HG03565 (cell line): ENCODE data around the gene FCHSD2.
"Not testable (repeated sequence)": the region's sequence is repeated elsewhere in the genome, so short reads cannot be mapped to it uniquely, and the experiment has no call there.

Source experiments
- ATAC-seq: cut with Tn5 transposase; IDR thresholded peaks from one replicate; pipeline ENCODE4 v1.9.1; 2021; ENCODE audit warnings: mild to moderate bottlenecking, moderate library complexity; ENCODE audit not compliant: unreplicated experiment

Gene FCHSD2

DNA sequence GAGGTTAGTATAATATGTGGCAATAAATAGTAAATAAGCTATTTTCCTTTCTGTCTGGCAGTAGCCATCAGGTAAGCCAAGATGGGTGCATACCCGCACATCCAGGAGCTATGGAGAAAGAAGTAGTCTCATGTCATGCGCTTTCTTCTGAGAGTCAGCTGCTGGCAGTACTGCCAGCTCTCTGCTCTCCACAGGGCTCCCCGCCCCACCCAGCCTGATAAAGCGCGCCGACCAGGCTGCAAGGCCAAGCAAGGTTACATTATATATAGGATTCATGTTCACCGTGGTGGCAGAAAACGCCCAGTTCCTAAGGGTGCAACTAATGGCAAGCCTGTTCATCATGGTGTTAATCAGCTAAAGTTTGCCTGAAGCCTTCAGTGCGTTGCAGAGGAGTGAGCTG is 201.7 kb downstream of the FCHSD2 start:
- ATAC-seq, result no peak

DNA sequence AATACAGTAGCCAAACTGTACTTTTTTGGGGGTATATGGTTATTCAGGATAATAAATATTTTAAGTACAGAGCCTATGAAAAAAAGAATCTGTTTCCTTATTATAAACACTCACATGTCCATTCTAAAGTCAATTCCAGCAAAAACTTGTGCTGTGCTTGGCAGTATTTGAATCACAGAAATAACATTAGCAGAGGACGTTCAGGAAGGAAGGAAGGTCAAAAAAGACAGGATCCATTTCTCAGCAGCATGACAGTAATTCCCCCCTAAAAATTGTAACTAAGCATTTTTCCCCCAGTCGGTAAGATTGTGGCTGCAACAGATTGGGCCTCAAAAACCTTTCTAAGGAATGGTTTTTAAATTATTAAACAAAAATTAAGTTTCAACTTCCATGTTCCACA is 203.1 kb downstream of the FCHSD2 start:
- ATAC-seq, result no peak

DNA sequence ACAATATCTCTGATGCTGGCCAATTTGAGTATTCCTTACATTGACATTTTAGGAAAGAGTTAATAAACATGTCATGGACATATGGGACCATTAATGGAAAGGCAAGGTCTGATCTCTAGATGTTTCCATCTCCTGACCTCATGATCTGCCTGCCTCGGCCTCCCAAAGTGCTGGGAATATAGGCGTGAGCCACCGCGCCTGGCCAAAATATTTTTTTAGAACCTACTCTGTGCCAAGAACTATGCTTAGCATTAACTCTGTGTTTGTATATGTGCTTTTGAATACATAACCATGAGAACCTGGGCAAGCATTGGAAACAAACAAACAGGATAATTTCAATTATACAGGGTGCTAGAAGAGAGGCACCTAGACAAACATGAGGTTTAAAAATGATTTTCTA is 204.7 kb downstream of the FCHSD2 start:
- no peak for ATAC-seq

DNA sequence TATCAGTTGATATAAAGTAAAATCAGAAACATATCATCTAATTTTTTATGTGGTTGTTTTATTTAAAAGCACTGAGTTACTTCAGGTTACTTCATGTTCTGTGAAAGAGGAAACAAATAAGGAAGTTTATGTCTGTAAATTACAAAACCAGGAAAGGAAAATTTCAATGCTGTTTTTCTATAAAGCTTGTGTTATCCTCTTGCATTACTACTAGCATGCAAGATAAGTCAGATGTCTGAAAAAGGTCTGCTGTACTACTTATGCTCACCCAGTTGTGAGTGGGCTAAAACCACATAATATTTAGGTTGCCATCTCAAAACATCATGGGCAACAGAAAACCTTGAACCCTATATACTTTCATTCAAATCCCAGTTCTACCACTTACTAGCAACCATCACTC is 206.4 kb downstream of the FCHSD2 start:
- no peak for ATAC-seq

DNA sequence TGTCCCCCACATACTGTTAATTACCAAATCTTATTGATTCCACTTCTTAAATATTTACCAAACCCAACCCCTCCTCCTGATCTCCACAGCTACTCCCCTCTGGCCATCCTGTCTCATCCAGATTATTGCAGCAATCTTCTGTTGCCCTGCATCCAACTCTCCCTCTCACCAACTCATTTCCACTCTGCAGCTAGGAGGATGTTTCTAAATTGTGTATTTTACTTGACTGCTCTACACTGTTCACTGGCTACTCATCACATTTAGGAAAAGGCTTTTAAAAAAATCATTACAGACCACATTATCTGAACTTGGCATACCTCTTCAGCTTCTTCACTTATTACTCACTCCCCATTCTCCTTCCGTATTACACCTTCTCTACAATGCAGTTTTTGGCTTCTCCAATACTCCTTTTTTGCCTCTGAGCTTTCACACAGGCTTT is 210.0 kb downstream of the FCHSD2 start:
- no peak for ATAC-seq

DNA sequence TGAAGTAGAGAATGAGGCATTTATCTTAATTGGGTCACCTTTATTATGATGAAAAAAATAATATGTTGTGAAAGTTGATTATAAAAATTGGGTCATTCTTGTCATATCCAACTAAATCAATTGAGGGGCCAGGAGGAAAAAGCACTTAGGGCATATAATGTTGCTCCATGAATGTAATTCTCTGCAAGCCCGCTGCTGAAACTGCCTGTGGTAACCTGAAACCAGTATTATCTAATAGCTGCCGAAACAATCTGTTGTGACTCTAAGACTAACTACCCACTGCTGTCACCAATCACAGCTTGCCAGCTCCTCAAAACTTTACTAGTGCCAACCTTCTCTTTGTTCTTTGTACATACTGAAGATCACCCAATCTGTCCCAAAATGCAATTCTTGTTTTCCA is 212.1 kb downstream of the FCHSD2 start:
- no peak for ATAC-seq

DNA sequence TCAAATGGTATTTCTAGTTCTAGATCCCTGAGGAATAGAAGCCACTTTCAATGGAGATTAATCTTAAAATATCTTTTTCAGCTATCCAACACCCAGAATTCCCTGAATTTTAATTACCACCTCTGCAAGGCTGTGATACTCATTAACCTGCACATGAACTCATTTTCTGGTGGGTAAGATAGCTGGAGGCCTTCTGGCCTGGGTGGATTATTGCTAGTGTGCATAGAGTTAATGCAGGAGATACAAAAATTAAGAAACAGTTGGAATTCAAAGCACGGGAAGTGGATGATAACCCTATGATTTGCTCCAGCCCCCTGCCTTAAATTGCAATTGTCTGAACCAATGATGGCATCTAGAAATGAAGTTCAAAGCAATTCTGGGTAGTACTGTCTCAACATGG is 212.9 kb downstream of the FCHSD2 start:
- ATAC-seq, result no peak

DNA sequence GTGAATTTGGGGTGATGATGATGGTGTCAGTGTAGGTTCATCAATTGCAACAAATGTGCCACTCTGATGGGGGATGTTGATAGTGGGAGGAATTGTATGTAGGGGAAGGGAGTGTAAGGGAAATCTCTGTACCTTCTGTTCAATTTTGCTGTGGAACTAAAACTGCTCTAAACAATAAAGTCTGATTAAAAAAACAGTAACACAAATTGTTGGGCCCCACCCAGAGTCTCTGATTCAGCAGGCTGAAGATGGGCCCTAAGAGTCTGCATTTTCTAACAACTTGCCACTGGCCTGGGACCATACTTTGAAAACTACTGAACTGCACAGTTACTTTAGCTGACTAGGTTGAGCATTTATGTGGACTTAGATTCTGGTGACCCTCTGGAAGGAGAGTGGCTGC is 214.7 kb downstream of the FCHSD2 start:
- ATAC-seq, result no peak

DNA sequence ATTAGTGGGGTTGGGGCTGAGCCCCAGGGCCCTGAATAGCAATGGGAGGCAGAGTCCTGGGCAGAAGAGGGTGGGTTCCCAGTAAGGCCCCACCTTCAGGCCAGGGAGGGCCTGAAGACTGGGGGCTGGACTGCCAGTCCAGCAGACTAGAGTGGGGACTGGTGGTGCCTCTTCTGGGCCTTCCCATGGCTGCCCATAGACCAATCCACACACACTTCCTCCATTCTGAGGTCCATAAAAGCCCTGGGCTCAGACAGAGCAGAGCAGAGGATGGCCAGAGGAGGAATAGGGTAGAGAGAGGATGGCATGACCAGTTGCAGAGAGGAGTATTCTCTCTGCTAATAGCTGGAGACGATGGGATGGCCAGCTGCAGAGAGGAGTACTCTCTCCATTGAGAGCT is 216.0 kb downstream of the FCHSD2 start:
- no peak for ATAC-seq

DNA sequence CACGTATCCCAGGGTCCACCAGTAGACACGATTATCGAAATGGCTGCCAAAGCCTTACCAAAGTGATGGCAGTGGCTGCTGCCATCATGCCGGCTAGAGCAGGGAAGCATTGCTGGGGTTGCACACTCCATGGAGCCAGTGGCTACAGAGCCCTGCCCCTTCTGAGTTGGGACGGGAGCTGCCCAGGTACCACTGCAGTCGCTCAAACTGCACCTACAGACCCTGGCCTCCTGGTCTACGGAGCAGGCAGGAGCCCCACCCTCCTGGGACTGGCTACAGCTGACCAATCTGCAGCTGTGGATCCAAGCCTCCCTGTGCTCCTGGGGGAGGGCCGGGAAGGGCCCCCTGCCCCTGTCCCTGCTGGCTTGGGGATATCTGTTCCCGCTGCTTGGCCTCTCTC is 216.5 kb downstream of the FCHSD2 start:
- no peak for ATAC-seq

DNA sequence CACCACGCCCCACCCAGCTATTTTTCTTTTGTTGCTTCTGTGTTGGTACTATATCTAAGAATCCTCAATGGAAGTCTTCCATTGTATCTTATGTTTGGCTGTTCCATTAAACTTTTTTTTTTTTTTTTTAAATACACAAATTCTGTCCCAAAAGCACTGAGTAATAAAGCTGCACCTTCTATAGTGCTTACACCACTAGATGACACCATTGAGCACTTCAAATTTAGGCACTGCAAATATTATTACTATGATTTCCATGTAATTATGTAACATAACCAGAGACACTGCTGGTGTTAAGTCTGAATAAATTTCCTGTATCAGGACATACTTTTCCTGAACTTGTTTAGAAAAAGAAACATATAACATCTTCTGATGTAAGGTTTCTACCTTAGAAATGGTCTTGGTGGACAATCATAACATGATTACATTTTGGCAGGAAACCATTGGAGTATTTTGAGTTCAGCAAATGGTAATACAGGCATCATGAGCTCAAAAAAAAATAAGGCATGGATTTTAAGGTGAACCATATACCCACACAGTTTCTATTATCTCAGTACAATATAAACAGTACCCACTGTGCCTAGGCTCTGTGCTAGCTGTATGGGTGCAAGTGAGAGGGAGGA is 217.4 kb downstream of the FCHSD2 start:
- no peak for ATAC-seq

DNA sequence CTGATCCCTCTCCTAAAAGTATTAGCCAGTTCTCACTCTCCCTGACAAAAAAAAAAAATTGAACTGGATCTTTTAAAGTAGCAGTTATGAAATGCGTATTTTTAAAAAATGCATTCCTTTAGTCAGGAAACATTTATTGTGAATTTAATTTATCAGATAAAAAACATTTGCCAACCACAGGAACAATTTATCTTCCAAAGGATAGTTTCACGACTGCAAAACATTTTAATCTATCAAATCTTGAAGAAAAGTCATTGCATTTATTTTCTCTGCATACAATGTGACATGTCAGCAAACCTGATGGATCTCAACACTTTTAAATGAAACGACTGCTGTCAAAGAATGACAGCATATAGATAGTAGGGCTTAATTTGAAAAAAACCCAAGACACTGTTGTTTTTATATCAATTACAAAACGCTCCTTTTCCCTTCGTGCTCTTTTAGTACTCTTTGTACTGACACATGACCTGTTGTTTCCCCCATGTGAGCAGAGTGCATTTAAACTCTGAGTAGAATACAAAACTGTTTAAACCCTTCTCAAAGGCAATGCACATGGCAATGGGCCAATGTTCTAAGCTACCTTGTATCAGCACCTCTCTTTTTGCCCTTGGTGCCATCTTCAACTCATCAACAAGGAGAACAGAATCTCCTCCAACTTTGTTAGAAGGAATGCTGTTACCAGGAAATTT is 220.9 kb downstream of the FCHSD2 start:
- no peak for ATAC-seq

DNA sequence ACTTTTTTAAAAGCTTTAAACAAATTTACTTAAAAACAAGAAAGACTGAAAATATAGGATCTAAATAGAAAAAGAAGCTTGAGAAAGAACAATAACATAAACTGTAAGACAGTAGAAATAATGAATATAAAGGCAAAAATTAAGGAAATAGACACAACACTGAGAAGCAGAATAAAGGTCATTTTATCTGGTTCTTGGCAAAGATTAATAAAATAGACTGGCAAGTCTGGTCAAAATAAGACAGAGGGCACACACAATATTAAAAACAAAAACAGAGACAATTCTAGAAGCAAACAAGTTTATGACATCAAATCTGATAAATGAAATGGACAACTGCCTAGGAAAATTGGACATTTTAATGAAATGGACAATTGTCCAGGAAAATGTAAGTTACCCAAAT is 222.1 kb downstream of the FCHSD2 start:
- no peak for ATAC-seq

DNA sequence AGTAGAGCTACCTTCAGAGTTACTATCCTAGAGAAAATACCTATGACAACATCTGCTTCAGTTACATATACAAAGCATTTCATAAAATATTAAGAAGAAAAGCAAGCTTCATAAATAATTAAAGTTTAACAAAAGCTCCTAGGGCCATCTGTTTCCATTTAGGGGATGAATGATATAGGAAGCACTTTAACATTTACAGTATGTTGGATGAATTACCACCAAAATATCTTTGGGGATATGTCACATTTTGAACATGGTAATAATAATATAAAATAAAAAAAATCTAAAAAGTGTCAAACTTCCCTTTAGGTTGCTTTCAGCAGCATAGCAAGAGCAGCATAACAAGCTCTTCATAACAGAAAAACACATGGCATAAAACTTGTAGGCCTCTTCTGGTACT is 223.3 kb downstream of the FCHSD2 start:
- ATAC-seq, result no peak

DNA sequence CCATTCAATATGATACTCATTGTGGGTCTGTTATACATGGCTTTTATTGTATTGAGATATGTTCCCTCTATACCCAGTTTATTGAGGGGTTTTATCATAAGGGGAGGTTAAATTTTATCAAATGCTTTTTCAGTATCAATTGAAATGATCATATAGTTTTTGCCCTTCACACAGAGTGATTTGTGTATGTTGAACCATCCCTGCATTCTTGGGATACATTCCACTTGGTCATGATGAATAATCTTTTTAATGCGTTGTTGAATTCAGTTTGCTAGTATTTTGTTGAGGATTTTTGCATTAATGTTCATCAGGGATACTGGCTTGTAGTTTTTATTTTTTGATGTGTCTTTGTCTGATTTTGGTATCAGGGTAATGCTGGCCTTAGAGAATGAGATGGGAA is 229.9 kb downstream of the FCHSD2 start:
- ATAC-seq, result no peak

DNA sequence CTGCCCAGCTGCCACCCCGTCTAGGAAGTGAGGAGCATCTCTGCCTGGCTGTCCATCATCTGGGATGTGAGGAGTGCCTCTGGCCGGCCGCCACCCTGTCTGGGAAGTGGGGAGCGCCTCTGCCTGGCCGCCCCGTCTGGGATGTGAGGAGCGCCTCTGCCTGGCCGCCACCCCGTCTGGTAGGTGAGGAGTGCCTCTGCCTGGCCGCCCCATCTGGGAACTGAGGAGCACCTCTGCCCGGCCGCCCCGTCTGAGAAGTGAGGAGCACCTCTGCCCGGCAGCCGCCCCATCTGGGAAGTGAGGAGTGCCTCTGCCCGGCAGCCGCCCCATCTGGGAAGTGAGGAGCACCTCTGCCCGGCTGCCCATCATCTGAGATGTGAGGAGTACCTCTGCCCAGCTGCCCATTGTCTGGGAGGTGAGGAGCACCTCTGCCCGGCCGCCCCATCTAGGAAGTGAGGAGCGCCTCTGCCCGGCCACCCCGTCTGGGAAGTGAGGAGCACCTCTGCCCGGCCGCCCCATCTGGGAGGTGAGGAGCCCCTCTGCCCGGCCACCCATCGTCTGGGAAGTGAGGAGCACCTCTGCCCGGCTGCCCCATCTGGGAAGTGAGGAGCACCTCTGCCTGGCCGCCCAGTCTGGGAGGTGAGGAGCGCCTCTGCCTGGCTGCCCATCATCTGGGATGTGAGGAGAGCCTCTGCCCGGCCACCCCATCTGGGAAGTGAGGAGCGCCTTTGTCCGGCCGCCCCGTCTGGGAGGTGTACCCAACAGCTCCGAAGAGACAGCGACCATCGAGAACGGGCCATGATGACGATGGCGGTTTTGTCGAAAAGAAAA is 232.3 kb downstream of the FCHSD2 start:
- not testable (repeated sequence) for ATAC-seq

DNA sequence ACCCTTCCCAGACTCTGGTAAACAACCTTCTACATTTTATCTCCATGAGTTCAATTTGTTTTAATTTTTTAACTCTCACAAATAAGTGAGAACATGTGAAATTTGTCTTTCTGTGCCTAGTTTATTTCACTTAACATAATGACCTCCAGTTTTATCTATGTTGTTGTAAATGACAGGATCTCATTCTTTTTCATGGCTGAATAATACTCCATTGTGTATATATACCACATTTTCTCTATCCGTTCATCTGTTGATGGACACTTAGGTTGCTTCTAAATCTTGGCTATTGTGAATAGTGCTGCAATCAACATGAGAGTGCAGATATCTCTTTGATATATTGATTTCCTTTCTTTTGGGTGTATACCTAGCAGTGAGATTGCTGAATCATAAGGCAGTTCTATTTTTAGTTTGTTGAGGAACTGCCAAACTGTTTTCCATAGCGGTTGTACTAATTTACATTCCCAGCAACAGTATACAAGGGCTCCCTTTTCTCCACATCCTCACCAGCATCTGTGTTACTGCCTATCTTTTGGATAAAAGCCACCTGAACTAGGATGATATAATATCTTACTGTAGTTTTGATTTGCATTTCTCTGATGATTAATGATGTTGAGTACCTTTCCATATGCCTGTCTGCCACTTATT is 234.0 kb downstream of the FCHSD2 start:
- no peak for ATAC-seq

DNA sequence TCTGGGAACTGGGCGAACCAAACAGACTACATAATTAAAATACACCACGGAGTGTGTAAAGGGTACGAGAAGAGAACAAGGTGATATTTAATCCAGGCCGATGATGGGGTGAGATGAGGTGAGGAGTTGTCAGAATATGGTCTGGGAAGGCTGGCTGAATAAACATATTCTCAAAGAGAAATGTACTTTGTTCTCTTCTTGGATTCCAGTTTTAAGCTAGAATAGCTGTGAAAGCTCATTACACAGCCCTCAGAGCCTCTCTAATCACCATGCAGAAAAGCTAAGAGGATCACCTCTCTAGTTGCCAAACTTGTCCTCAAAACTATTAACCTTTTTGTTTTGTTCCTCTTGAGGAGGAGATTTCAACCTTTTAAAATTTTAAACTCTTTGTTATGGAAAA is 238.1 kb downstream of the FCHSD2 start:
- ATAC-seq, result no peak

DNA sequence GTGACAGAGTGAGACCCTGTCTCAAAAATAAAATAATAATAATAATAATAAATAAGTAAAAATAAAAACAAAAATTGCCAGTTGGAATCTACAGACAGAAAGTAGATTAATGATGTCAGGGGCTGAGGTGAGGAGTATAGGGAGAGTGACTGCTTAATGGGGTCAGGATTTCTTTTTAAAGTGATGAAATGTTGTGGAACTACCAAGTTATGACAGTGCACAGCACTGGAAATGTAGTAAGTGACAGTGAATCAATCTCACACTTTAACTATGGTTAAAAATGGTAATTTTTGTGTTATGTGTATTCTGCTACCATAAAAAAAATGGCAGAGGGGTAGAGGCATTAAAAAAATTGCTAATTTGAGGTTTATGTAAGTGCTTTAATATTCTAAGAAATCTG is 240.7 kb downstream of the FCHSD2 start:
- ATAC-seq, result no peak

DNA sequence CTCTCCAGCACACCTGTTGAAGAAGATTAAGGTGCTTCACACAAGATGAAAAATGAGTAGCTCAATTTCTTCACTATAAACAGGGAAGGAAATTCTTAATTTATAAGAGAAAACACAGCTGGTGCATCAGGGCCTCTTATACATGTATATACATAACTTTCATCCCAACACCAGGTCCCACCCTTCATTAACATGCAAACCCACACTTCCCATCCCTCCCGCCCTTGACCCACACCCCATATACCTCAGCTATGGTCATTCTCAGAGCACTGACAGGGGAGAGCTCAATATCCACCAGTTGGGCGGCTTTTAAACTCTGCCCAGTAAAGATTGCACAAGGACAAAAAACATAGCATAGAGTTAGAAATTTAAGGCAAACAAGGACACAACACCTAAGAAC is 242.1 kb downstream of the FCHSD2 start:
- no peak for ATAC-seq

DNA sequence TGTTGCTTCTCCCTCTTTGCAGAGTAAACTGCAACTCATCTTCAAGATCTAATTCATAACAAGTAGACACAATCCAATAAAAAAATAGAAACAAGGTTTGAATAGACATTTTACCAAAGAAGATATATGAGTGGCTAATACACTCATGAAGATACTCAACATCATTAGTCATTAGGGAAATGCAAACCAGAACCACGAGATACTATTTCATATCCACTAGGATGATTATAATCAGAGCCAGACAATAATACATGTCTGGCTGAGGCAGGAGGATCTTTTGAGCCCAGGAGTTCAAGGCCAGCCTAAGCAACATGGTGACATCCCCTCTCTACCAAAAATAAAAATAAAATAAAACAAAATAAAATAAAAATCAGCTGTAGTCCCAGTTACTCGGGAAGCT is 242.9 kb downstream of the FCHSD2 start:
- no peak for ATAC-seq

DNA sequence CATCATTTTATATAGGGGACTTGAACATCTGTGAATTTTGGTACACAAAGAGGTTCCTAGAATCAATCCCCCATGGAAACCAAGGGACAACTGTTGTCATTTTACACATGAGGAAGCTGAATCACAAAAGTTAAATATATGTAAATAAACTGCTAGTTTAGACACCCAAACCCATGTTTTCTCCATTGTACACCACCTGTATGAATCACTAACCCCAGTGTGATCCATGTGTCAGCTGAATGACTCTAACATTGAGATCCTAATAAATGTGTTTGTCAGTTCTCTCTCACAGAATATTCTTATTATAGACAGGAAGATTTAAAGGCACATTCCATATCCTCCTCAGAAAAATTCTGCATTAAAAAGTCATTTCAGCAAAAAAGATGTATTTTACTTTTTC is 244.6 kb downstream of the FCHSD2 start:
- ATAC-seq, result no peak
